Suprapubic skin (tissue), 4 donors: Measurements from ENCODE around the gene GSG1L. TPM values are rescaled to one million over a fixed set of nuclear protein-coding genes. Genes with fewer than 3 reads are reported as not detected.

Experiments
- DNase-seq, 2 donors: peaks; one replicate each; pipeline ENCODE4 v3.0.0-alpha.2; 2019; ENCODE audit warnings: low spot score in 2 of 2
- H3K27ac ChIP-seq: fragments of 200-600 bp; sonication (generic); one replicate; pipeline ENCODE4 v1.5.1; 2019
- H3K27me3 ChIP-seq: fragments of 200-600 bp; sonication (generic); one replicate; pipeline ENCODE4 v1.5.1; 2019
- H3K36me3 ChIP-seq: fragments of 200-600 bp; sonication (generic); one replicate; pipeline ENCODE4 v1.5.1; 2019
- H3K4me1 ChIP-seq: fragments of 200-600 bp; sonication (generic); one replicate; pipeline ENCODE4 v1.5.1; 2019
- H3K4me3 ChIP-seq: fragments of 200-600 bp; sonication (generic); one replicate; pipeline ENCODE4 v1.5.1; 2019; ENCODE audit warnings: mild to moderate bottlenecking
- H3K9me3 ChIP-seq: fragments of 200-600 bp; sonication (generic); one replicate; pipeline ENCODE4 v1.5.1; 2019
- CTCF ChIP-seq, 2 donors: fragments of 200-600 bp in 1 of 2; fragments of 450-650 bp in 1 of 2; sonication (generic) in 1 of 2; IDR thresholded peaks; one replicate each; pipeline ENCODE4 v1.5.1; 2016 to 2019; ENCODE audit warnings: antibody characterized with exemption in 2 of 2, mild to moderate bottlenecking in 1 of 2, moderate library complexity in 1 of 2
- EP300 ChIP-seq: sonication (generic); formaldehyde crosslinking; IDR thresholded peaks from one replicate; pipeline ENCODE4 v1.6.1; 2017; ENCODE audit warnings: antibody characterized with exemption
- POLR2A ChIP-seq, 2 donors: fragments of 450-650 bp; IDR thresholded peaks; one replicate each; pipeline ENCODE4 v1.6.1; 2017; ENCODE audit warnings: antibody characterized with exemption in 2 of 2, mild to moderate bottlenecking in 2 of 2, moderate library complexity in 2 of 2
- POLR2AphosphoS5 ChIP-seq, 3 donors: sonication (generic); formaldehyde crosslinking; IDR thresholded peaks; one replicate each; pipeline ENCODE4 v1.6.1; 2017; ENCODE audit warnings: antibody characterized with exemption in 3 of 3
- WGBS: methylation state at CpG from one replicate; pipeline ENCODE4 v1.1.5; 2018; 5-methylcytosine and 5-hydroxymethylcytosine counted together
- total RNA-seq, 4 donors: library from RNA; depleted of rRNA; stranded (reverse); fragments of >200 nt; gene quantifications; one replicate each; pipeline ENCODE4 v1.1.0, GENCODE V29; 2016

The GSG1L gene
- total RNA-seq, 4 donors from 2014 or later: 0.64 to 1.7 TPM; not detected in 2

GRCh38 chr16:28051486-28051885 lies 12.0 kb downstream of the GSG1L start:
- peaks cover 44% of the 10 kb centered on the region for H3K27me3 ChIP-seq
- no peaks in the 10 kb centered on the region for H3K36me3 ChIP-seq
- H3K4me3 ChIP-seq: no peak overlapping the region
- H3K9me3 ChIP-seq: no peaks in the 10 kb centered on the region
- H3K4me1 ChIP-seq: no peaks in the 10 kb centered on the region
- DNase-seq: no peak
- TF ChIP-seq POLR2AphosphoS5 (IDR thresholded peaks at IDR 0.05) (no peak), EP300 (no peak), CTCF (IDR thresholded peaks at IDR 0.05) (no peak), POLR2A (IDR thresholded peaks at IDR 0.05) (no peak)
- no peak overlapping the region for H3K27ac ChIP-seq
- WGBS: 68% methylated on average over 7 of the region's 7 CpGs

GRCh38 chr16:28042811-28043210 lies 20.7 kb downstream of the GSG1L start:
- Histone ChIP-seq H3K27ac (no peak overlapping the region), H3K36me3 (no peaks in the 10 kb centered on the region), H3K27me3 (no peaks in the 10 kb centered on the region), H3K4me3 (no peak overlapping the region), H3K9me3 (no peaks in the 10 kb centered on the region), H3K4me1 (peaks cover 3% of the 10 kb centered on the region)
- DNase-seq: no peak
- 38% methylated on average over 8 of the region's 8 CpGs for WGBS
- TF ChIP-seq EP300 (no peak), POLR2AphosphoS5 (IDR thresholded peaks at IDR 0.05) (no peak), CTCF (IDR thresholded peaks at IDR 0.05) (no peak), POLR2A (IDR thresholded peaks at IDR 0.05) (no peak)

GRCh38 chr16:28041615-28042014 lies 21.9 kb downstream of the GSG1L start:
- no peak overlapping the region for H3K27ac ChIP-seq
- H3K27me3 ChIP-seq: peaks cover 2% of the 10 kb centered on the region
- no peak for DNase-seq
- TF ChIP-seq CTCF (IDR thresholded peaks at IDR 0.05) (no peak), EP300 (no peak), POLR2A (IDR thresholded peaks at IDR 0.05) (no peak), POLR2AphosphoS5 (IDR thresholded peaks at IDR 0.05) (no peak)
- H3K4me1 ChIP-seq: peaks cover 3% of the 10 kb centered on the region
- 90% methylated on average over 10 of the region's 10 CpGs for WGBS
- H3K9me3 ChIP-seq: no peaks in the 10 kb centered on the region
- no peak overlapping the region for H3K4me3 ChIP-seq
- no peaks in the 10 kb centered on the region for H3K36me3 ChIP-seq

GRCh38 chr16:28040039-28040438 lies 23.5 kb downstream of the GSG1L start:
- H3K27ac ChIP-seq: no peak overlapping the region
- DNase-seq: no peak
- H3K36me3 ChIP-seq: no peaks in the 10 kb centered on the region
- H3K27me3 ChIP-seq: peaks cover 6% of the 10 kb centered on the region
- peaks cover 3% of the 10 kb centered on the region for H3K4me1 ChIP-seq
- no peak for TF ChIP-seq POLR2AphosphoS5 (IDR thresholded peaks at IDR 0.05)
- no peak for TF ChIP-seq EP300
- TF ChIP-seq POLR2A (IDR thresholded peaks at IDR 0.05): no peak
- no peak for TF ChIP-seq CTCF (IDR thresholded peaks at IDR 0.05)
- WGBS: 67% methylated on average over 8 of the region's 8 CpGs
- no peaks in the 10 kb centered on the region for H3K9me3 ChIP-seq
- no peak overlapping the region for H3K4me3 ChIP-seq

GRCh38 chr16:28039493-28039892 lies 24.0 kb downstream of the GSG1L start:
- Histone ChIP-seq H3K9me3 (no peaks in the 10 kb centered on the region), H3K4me3 (no peak overlapping the region), H3K4me1 (peaks cover 3% of the 10 kb centered on the region), H3K36me3 (no peaks in the 10 kb centered on the region), H3K27me3 (peaks cover 6% of the 10 kb centered on the region), H3K27ac (no peak overlapping the region)
- over 99% methylated on average over 8 of the region's 10 CpGs for WGBS
- DNase-seq: no peak
- TF ChIP-seq POLR2AphosphoS5 (IDR thresholded peaks at IDR 0.05) (no peak), POLR2A (IDR thresholded peaks at IDR 0.05) (no peak), EP300 (no peak), CTCF (IDR thresholded peaks at IDR 0.05) (no peak)
